Endothelial cell of umbilical vein (primary cell): ENCODE data around the gene BASP1. TPM values are rescaled to one million over a fixed set of nuclear protein-coding genes. Genes with fewer than 3 reads are reported as not detected.

Source experiments
- BruUV-seq: library from RNA; stranded (reverse); fragments of 400-500 nt; replicated peaks from 2 replicates; lab custom pipeline; 2021; lab: Mats Ljungman, UMichigan
- CTCF ChIA-PET: fragments of 300-600, 350-600 bp; sonication (Branson Sonifier 250); formaldehyde crosslinking; loops from one replicate; lab custom pipeline; 2021; ENCODE audit warnings: antibody characterized with exemption, inconsistent platforms; lab: Charles Lee
- POLR2A ChIA-PET: fragments of 300-600, 350-600 bp; sonication (Branson Sonifier 250); formaldehyde crosslinking; loops from one replicate; lab custom pipeline; 2021; ENCODE audit warnings: antibody characterized with exemption, inconsistent platforms; lab: Charles Lee
- DNase-seq: peaks from one replicate; pipeline ENCODE4 v3.0.0-alpha.2; 2011; ENCODE audit warnings: low read depth, low spot score
- FAIRE-seq: peaks from 2 replicates; lab custom pipeline; 2011; peaks lifted over from hg19 to GRCh38; lab: Jason Lieb, UNC
- H2AFZ ChIP-seq: 2 replicates; pipeline ENCODE4 v1.6.0; 2012; ENCODE audit warnings: low read depth, low read length, control low read depth, inconsistent platforms
- H3K27ac ChIP-seq: 2 replicates; pipeline ENCODE4 v1.5.1; 2011; ENCODE audit warnings: low read depth, mild to moderate bottlenecking, control low read depth, low read length, moderate library complexity; ENCODE audit not compliant: insufficient read depth
- H3K27me3 ChIP-seq, 2 experiments: 2 replicates each; pipeline versions ENCODE4 v1.6.0 to v1.6.1; 2011; ENCODE audit warnings: low read length in 2 of 2, mixed read lengths in 1 of 2; ENCODE audit not compliant: control insufficient read depth in 2 of 2, insufficient read depth in 2 of 2
- H3K36me3 ChIP-seq, 2 experiments: 2 replicates in 1 of 2; 3 replicates in 1 of 2; pipeline ENCODE4 v1.5.1; 2011; ENCODE audit warnings: low read length in 2 of 2, mild to moderate bottlenecking in 1 of 2, moderate library complexity in 1 of 2; ENCODE audit not compliant: control insufficient read depth in 2 of 2, insufficient read depth in 2 of 2; ENCODE audit errors: extremely low read depth in 1 of 2
- H3K4me1 ChIP-seq: 3 replicates; pipeline ENCODE4 v1.5.1; 2011; ENCODE audit warnings: mild to moderate bottlenecking, low read length; ENCODE audit not compliant: control insufficient read depth, insufficient read depth; ENCODE audit errors: extremely low read depth
- H3K4me2 ChIP-seq: 2 replicates; pipeline ENCODE4 v1.6.1; 2011; ENCODE audit warnings: low read length, control low read depth, mixed read lengths; ENCODE audit not compliant: insufficient read depth
- H3K4me3 ChIP-seq, 3 experiments: fragments of 200-600 bp in 1 of 3; sonication (generic), shearing (Covaris generic) in 1 of 3; replicated peaks in 1 of 3; 2 replicates each; pipeline ENCODE4 v1.5.1; 2011 to 2016; ENCODE audit warnings: control low read depth in 3 of 3, low read length in 3 of 3, mild to moderate bottlenecking in 2 of 3, inconsistent platforms in 1 of 3, low read depth in 1 of 3, moderate library complexity in 1 of 3; ENCODE audit not compliant: insufficient read depth in 1 of 3
- H3K79me2 ChIP-seq: 2 replicates; pipeline ENCODE4 v1.6.0; 2012; ENCODE audit warnings: low read length, inconsistent platforms; ENCODE audit not compliant: control insufficient read depth, insufficient read depth
- H3K9ac ChIP-seq: replicated peaks from 2 replicates; pipeline ENCODE3; 2011; ENCODE audit warnings: low read length, control low read depth; ENCODE audit not compliant: insufficient read depth; ENCODE audit errors: extremely low read depth
- H3K9me1 ChIP-seq: replicated peaks from 3 replicates; pipeline ENCODE4 v1.6.0; 2011; ENCODE audit warnings: mild to moderate bottlenecking, low read length; ENCODE audit not compliant: control insufficient read depth, insufficient read depth; ENCODE audit errors: extremely low read depth
- H3K9me3 ChIP-seq: replicated peaks from 2 replicates; pipeline ENCODE4 v1.5.1; 2012; ENCODE audit warnings: low read length, inconsistent platforms; ENCODE audit not compliant: control insufficient read depth, insufficient read depth
- H4K20me1 ChIP-seq: replicated peaks from 2 replicates; pipeline ENCODE3; 2011; ENCODE audit warnings: mild to moderate bottlenecking, low read length; ENCODE audit not compliant: control insufficient read depth, insufficient read depth; ENCODE audit errors: extremely low read depth
- CTCF ChIP-seq, 2 donors: IDR thresholded peaks; 1 replicate in 1 of 2; 2 replicates in 1 of 2; pipeline ENCODE4 v1.5.1; 2011; ENCODE audit warnings: low read length in 2 of 2, mild to moderate bottlenecking in 2 of 2, moderate library complexity in 2 of 2, control low read depth in 1 of 2, inconsistent platforms in 1 of 2, low read depth in 1 of 2; ENCODE audit not compliant: insufficient read depth in 1 of 2; ENCODE audit errors: extremely low read depth in 1 of 2
- EZH2 ChIP-seq: IDR thresholded peaks from 2 replicates; pipeline ENCODE4 v1.6.1; 2012; ENCODE audit warnings: borderline replicate concordance, low read depth, mild to moderate bottlenecking, moderate library complexity, low read length, inconsistent platforms; ENCODE audit not compliant: severe bottlenecking
- FOS ChIP-seq: IDR thresholded peaks from 2 replicates; pipeline ENCODE4 v1.6.1; 2011; ENCODE audit warnings: mild to moderate bottlenecking, low read length, moderate library complexity, borderline replicate concordance; ENCODE audit not compliant: insufficient read depth
- GATA2 ChIP-seq: IDR thresholded peaks from 2 replicates; pipeline ENCODE4 v1.7.0; 2011; ENCODE audit warnings: low read depth, mild to moderate bottlenecking, moderate library complexity, mixed read lengths, low read length; ENCODE audit not compliant: insufficient read length, insufficient read depth
- JUN ChIP-seq: IDR thresholded peaks from 2 replicates; pipeline ENCODE4 v1.6.1; 2011; ENCODE audit warnings: borderline replicate concordance, low read depth; ENCODE audit not compliant: insufficient read length, insufficient read depth
- MAX ChIP-seq: IDR thresholded peaks from 2 replicates; pipeline ENCODE4 v1.6.1; 2011; ENCODE audit not compliant: insufficient read depth, insufficient read length
- MYC ChIP-seq: IDR thresholded peaks from one replicate; pipeline ENCODE4 v1.6.1; 2011; ENCODE audit warnings: mild to moderate bottlenecking, low read depth, low read length
- POLR2A ChIP-seq: IDR thresholded peaks from 2 replicates; pipeline ENCODE4 v1.6.1; 2012; ENCODE audit warnings: low read depth, mild to moderate bottlenecking, control low read depth, low read length
- POLR2AphosphoS5 ChIP-seq: IDR thresholded peaks from 2 replicates; pipeline ENCODE4 v1.6.1; 2012; ENCODE audit warnings: low read depth, mild to moderate bottlenecking, control low read depth, low read length, moderate library complexity; ENCODE audit not compliant: insufficient read depth
- dilution Hi-C: fragments of 300-500 bp; cut with MboI; formaldehyde crosslinking; loops from one replicate; pipeline ENCODE4 v1.15.0; 2019; ENCODE audit warnings: low sequenced_read_pairs; ENCODE audit not compliant: extremely low pct_ligation_motif_present
- intact Hi-C: fragments of 100-400 bp; cut with micrococcal nuclease; formaldehyde crosslinking; loops from one replicate; pipeline ENCODE4 v1.10.0; 2022
- polyA plus RNA-seq, 4 experiments: library from polyadenylated mRNA; depleted of rRNA in 3 of 4; stranded (reverse) in 3 of 4; unstranded in 1 of 4; fragments of >200 nt; gene quantifications; 2 replicates each; pipeline versions ENCODE4 v1.2.1 to v1.2.3, GENCODE V29; 2011 to 2012; ENCODE audit warnings: missing spikeins in 1 of 4
- total RNA-seq: library from RNA; stranded (reverse); gene quantifications from 2 replicates; pipeline ENCODE4 v1.2.3, GENCODE V29; 2021

Gene BASP1
- total and polyA plus RNA-seq, 2 donors (not counting 3 experiments of a cell fraction or from before 2014, with no cell fraction given) = 69.4 to 79.3 TPM

DNA sequence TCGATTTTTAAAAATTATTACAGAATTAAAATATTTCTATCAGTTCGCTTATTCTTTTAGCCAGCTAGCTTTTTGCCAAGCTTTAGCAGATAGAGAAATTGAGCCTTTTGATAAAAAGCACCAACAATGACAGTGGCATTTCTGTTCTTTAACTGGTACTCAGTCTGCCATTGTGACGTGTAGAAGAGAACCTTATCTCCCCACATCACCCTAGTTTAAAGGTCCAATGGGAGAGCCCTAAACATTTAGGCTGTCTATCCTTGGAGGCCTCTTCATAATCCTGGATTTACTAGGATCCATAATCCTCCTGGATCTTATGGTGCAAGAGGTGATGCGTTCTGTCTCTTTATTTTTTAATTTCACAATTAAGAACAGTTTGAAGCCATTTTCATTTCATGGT lies 3.0 kb downstream of the BASP1 start:
- ChIA-PET POLR2A (interaction anchor here (0.7 kb wide), 1 partner anchor 161 kb away, joined by 6 read pairs; no protein-coding TSS in a partner anchor), CTCF (interaction anchor here (0.6 to 1.0 kb wide), 2 partner anchors 17 to 36 kb away, joined by 3 read pairs; no protein-coding TSS in a partner anchor)
- no peaks in the 10 kb centered on the region for H3K27me3 ChIP-seq
- H3K79me2 ChIP-seq = peaks cover 80% of the 10 kb centered on the region
- dilution Hi-C loops = no loop called here
- no peaks in the 10 kb centered on the region for H3K36me3 ChIP-seq
- H3K4me1 ChIP-seq = peaks cover 24% of the 10 kb centered on the region
- H3K27ac ChIP-seq = no peak overlapping the region
- intact Hi-C loops = no loop called here
- no peak overlapping the region for H3K4me3 ChIP-seq
- no TSS peak for BruUV-seq
- H2AFZ ChIP-seq = no peak overlapping the region
- no peaks in the 10 kb centered on the region for H3K9me1 ChIP-seq
- FAIRE-seq = no peak
- DNase-seq = no peak
- TF ChIP-seq GATA2 (no peak), POLR2A (no peak), FOS (no peak), CTCF (IDR thresholded peaks at IDR 0.05; ENCODE audit: extremely low read depth in 1 of 2, insufficient read depth in 1 of 2, low read depth in 1 of 2, low read length in 2 of 2) (no peak), MYC (no peak), EZH2 (no peak), MAX (no peak), JUN (no peak), POLR2AphosphoS5 (no peak)
- no peak overlapping the region for H3K9ac ChIP-seq
- H3K9me3 ChIP-seq = no peaks in the 10 kb centered on the region
- no peaks in the 10 kb centered on the region for H4K20me1 ChIP-seq
- H3K4me2 ChIP-seq = no peak overlapping the region
